Measurements from ENCODE around the gene TSKS. TPM values are rescaled to one million over a fixed set of nuclear protein-coding genes. Genes with fewer than 3 reads are reported as not detected.

TSKS gene
- total and polyA plus RNA-seq, 11 donors = 0.23 to 0.77 (median 0.40) TPM; not detected in 3

- no peaks in the 10 kb centered on the region for H3K9me3 ChIP-seq
- H3K27ac ChIP-seq = peak overlapping the region; percentile 72 to 90 (median 88)
- TF ChIP-seq CTCF (IDR thresholded peaks at IDR 0.05) (peak in 6 of 12 donors; percentile 11 to 54 (median 34)), POLR2A (IDR thresholded peaks at IDR 0.05) (no peak)
- H3K36me3 ChIP-seq = peaks cover 0 to 34% (median 25%) of the 10 kb centered on the region in 9 donors
- H3K27me3 ChIP-seq = no peaks in the 10 kb centered on the region
- intact Hi-C loops (cut with DNase I) = loop anchor here in 6 of 10 donors (2.0 to 5.0 kb wide), 5 partner anchors 37 to 132 kb away; partner anchors contain the start of genes AP2A1 (in 4 of the 6) and PRMT1 (in 1 of the 6)
- H3K4me1 ChIP-seq = peaks cover 0 to 43% (median 19%) of the 10 kb centered on the region in 12 donors
- ATAC-seq (peak; percentile 2 to 51 (median 48)), DNase-seq (peak; percentile 68 to 85 (median 77))
- H3K4me3 ChIP-seq = peak overlapping the region; percentile 60 to 99 (median 74)
- WGBS, 4 donors = 6 to 10% (median 7%) methylated on average over 32 to 50 of the region's 50 CpGs
Observed at GRCh38 chr19:49809160-49809940, 46.2 kb upstream of the TSKS start.

GRCh38 chr19:49808711-49809159, 45.6 kb upstream of the TSKS start:
- Histone ChIP-seq H3K36me3 (peaks cover 0 to 40% (median 31%) of the 10 kb centered on the region in 9 donors), H3K9me3 (no peaks in the 10 kb centered on the region), H3K27me3 (no peaks in the 10 kb centered on the region), H3K27ac (peak overlapping the region; percentile 72 to 90 (median 88)), H3K4me3 (peak overlapping the region; percentile 60 to 99 (median 74)), H3K4me1 (peaks cover 0 to 37% (median 18%) of the 10 kb centered on the region in 12 donors)
- DNase-seq = peak; percentile 94 to 97 (median 95)
- intact Hi-C loops (cut with DNase I) = loop anchor here in 6 of 10 donors (2.0 to 5.0 kb wide), 5 partner anchors 36 to 131 kb away; partner anchors contain the start of genes AP2A1 (in 4 of the 6) and PRMT1 (in 1 of the 6)
- ATAC-seq = peak; percentile 39 to 78 (median 77)
- TF ChIP-seq POLR2A (IDR thresholded peaks at IDR 0.05) (peak in 1 of 2 donors; percentile 41), CTCF (IDR thresholded peaks at IDR 0.05) (no peak)
- WGBS, 4 donors = 2 to 3% (median 2%) methylated on average over 30 to 31 of the region's 31 CpGs

- intact Hi-C loops (cut with DNase I) = loop anchor here in 6 of 10 donors (2.0 to 5.0 kb wide), 5 partner anchors 36 to 131 kb away; partner anchors contain the start of genes AP2A1 (in 4 of the 6) and PRMT1 (in 1 of the 6)
- Histone ChIP-seq H3K9me3 (no peaks in the 10 kb centered on the region), H3K27ac (peak overlapping the region in 10 of 12 donors; percentile 24 to 90 (median 88)), H3K36me3 (peaks cover 0 to 46% (median 37%) of the 10 kb centered on the region in 9 donors), H3K27me3 (no peaks in the 10 kb centered on the region), H3K4me3 (peak overlapping the region in 10 of 12 donors; percentile 69 to 99 (median 74)), H3K4me1 (peaks cover 0 to 36% (median 18%) of the 10 kb centered on the region in 12 donors)
- peak in 1 of 4 donors; percentile 1 for ATAC-seq
- TF ChIP-seq CTCF (IDR thresholded peaks at IDR 0.05) (no peak), POLR2A (IDR thresholded peaks at IDR 0.05) (no peak)
- DNase-seq = peak in 1 of 5 donors; percentile 37
- WGBS, 4 donors = 77 to 82% (median 80%) methylated on average over 20 of the region's 20 CpGs
Observed at GRCh38 chr19:49807904-49808675, 45.0 kb upstream of the TSKS start.
